ENCODE data around the gene KLHL22.

DNA sequence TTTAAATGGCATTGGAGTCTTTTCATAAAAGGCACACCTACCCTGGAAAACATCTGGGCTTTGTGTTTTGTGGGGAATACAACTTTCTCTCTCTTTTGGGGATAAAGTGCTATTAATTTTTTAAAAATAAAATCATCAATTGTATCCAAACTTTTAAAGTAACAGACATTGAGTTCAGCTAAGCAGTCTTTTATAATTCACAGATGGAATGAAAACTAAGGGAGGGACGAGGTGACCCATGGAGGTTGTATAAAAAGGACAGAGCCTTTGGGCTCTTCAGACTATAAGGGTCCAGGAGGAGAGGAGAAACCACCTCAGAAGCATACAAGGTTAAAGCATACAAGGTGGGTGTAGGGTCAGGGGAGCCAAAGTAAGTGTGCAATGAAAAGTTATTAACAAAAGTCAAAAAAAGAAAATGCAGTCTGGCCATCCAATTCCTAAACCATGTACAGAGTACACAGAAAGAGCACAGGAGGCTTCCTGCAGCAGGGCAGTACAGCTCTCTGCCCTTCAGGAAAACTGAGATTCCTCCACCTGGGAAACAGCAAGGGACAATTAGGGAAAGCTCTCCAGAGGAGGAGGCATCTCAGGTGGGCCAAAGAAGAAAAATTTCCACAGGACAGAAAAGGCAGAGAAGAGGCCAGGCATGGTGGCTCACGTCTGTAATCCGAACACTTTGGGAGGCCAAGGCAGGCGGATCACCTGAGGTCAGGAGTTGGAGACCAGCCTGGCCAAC, 10.5 kb downstream of the KLHL22 start:
- TF ChIP-seq RARB (CRISPR knock-in tag; IDR thresholded peaks at IDR 0.05) (no peak), ZFP3 (CRISPR knock-in tag; IDR thresholded peaks at IDR 0.05) (no peak), SNAI2 (CRISPR knock-in tag; IDR thresholded peaks at IDR 0.05) (no peak), GLIS3 (CRISPR knock-in tag; IDR thresholded peaks at IDR 0.05) (no peak), BACH2 (CRISPR knock-in tag; IDR thresholded peaks at IDR 0.05; ENCODE audit: borderline replicate concordance) (no peak), ZNF8 (CRISPR knock-in tag; IDR thresholded peaks at IDR 0.05) (no peak), CSDC2 (CRISPR knock-in tag; IDR thresholded peaks at IDR 0.05) (no peak), CSRNP3 (CRISPR knock-in tag; IDR thresholded peaks at IDR 0.05) (no peak), ZFP30 (CRISPR knock-in tag; IDR thresholded peaks at IDR 0.05) (no peak), TOX (CRISPR knock-in tag; IDR thresholded peaks at IDR 0.05; ENCODE audit: borderline replicate concordance) (no peak), ISL1 (CRISPR knock-in tag; IDR thresholded peaks at IDR 0.05) (no peak)
- TF ChIP-seq, protein P1, sequence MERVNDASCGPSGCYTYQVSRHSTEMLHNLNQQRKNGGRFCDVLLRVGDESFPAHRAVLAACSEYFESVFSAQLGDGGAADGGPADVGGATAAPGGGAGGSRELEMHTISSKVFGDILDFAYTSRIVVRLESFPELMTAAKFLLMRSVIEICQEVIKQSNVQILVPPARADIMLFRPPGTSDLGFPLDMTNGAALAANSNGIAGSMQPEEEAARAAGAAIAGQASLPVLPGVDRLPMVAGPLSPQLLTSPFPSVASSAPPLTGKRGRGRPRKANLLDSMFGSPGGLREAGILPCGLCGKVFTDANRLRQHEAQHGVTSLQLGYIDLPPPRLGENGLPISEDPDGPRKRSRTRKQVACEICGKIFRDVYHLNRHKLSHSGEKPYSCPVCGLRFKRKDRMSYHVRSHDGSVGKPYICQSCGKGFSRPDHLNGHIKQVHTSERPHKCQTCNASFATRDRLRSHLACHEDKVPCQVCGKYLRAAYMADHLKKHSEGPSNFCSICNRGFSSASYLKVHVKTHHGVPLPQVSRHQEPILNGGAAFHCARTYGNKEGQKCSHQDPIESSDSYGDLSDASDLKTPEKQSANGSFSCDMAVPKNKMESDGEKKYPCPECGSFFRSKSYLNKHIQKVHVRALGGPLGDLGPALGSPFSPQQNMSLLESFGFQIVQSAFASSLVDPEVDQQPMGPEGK (CRISPR knock-in tag; IDR thresholded peaks at IDR 0.05; ENCODE audit: borderline replicate concordance) = no peak
